Right lobe of liver (tissue), 4 donors: Measurements from ENCODE around the gene OR13D1.

Experiments
- CTCF ChIP-seq, 4 donors: fragments of 200-600 bp in 3 of 4; fragments of 450-650 bp in 1 of 4; IDR thresholded peaks; one replicate each; pipeline versions ENCODE4 v1.5.1 to v1.8.0; 2016 to 2022; ENCODE audit warnings: antibody characterized with exemption in 4 of 4, mild to moderate bottlenecking in 2 of 4
- POLR2A ChIP-seq: fragments of 450-650 bp; IDR thresholded peaks from one replicate; pipeline ENCODE4 v1.6.1; 2017; ENCODE audit warnings: antibody characterized with exemption, mild to moderate bottlenecking
- donor health status: DM: no; HTN: no; CAD: no.
- donor health status: DM: no; HTN: no; CAD: no.
- donor health status: DM: no; HTN: yes; CAD: no.

- TF ChIP-seq CTCF (IDR thresholded peaks at IDR 0.05), result no peak
- TF ChIP-seq POLR2A, result no peak
Measured at GRCh38 chr9:104686081-104686480, 8.2 kb upstream of the OR13D1 start.
